ENCODE data around the gene VWA2.

VWA2 gene

GRCh38 chr10:114239117-114239993, at the start of gene VWA2:
Gene VWA2 (plus strand): TSS chr10:114239254. CDS start chr10:114248714, 9,460 bp downstream.
- DNase-seq (ENCODE audit: extremely low spot score) = peak; percentile 51
- POLR2A ChIA-PET = no interaction called here
- TF ChIP-seq FOXM1 (IDR thresholded peaks at IDR 0.05; ENCODE audit: borderline replicate concordance) (no peak), CTBP1 (IDR thresholded peaks at IDR 0.05; ENCODE audit: borderline replicate concordance) (no peak), BHLHE40 (IDR thresholded peaks at IDR 0.05; ENCODE audit: borderline replicate concordance) (no peak), FOXK2 (IDR thresholded peaks at IDR 0.05) (no peak), FOXA1 (IDR thresholded peaks at IDR 0.05) (no peak), HDGF (IDR thresholded peaks at IDR 0.05; ENCODE audit: borderline replicate concordance) (no peak), L3MBTL2 (conservative IDR thresholded peaks at IDR 0.05) (no peak), SP1 (IDR thresholded peaks at IDR 0.05) (no peak), ZNF384 (IDR thresholded peaks at IDR 0.05) (no peak), PKNOX1 (IDR thresholded peaks at IDR 0.05) (no peak), NFRKB (IDR thresholded peaks at IDR 0.05) (no peak), ELF4 (IDR thresholded peaks at IDR 0.05) (no peak), LEF1 (IDR thresholded peaks at IDR 0.05; ENCODE audit: borderline replicate concordance) (no peak), SUZ12 (IDR thresholded peaks at IDR 0.05) (no peak), ARNT (IDR thresholded peaks at IDR 0.05) (no peak), TARDBP (IDR thresholded peaks at IDR 0.05) (no peak)
- CTCF ChIA-PET = interaction anchor here (0.6 kb wide), 2 partner anchors 63 to 65 kb away, joined by 3 read pairs; no protein-coding TSS in a partner anchor

GRCh38 chr10:114189700-114190099, 49.4 kb upstream of the VWA2 start:
- DNase-seq (ENCODE audit: extremely low spot score) = no peak
- TF ChIP-seq TARDBP (IDR thresholded peaks at IDR 0.05) (no peak), ZNF384 (IDR thresholded peaks at IDR 0.05) (no peak), LEF1 (IDR thresholded peaks at IDR 0.05; ENCODE audit: borderline replicate concordance) (no peak), SUZ12 (IDR thresholded peaks at IDR 0.05) (no peak), FOXM1 (IDR thresholded peaks at IDR 0.05; ENCODE audit: borderline replicate concordance) (no peak), FOXA1 (IDR thresholded peaks at IDR 0.05) (no peak), ELF4 (IDR thresholded peaks at IDR 0.05) (no peak), FOXK2 (IDR thresholded peaks at IDR 0.05) (no peak), CTBP1 (IDR thresholded peaks at IDR 0.05; ENCODE audit: borderline replicate concordance) (no peak), PKNOX1 (IDR thresholded peaks at IDR 0.05) (no peak), BHLHE40 (IDR thresholded peaks at IDR 0.05; ENCODE audit: borderline replicate concordance) (no peak), SP1 (IDR thresholded peaks at IDR 0.05) (no peak), ARNT (IDR thresholded peaks at IDR 0.05) (no peak), NFRKB (IDR thresholded peaks at IDR 0.05) (no peak), HDGF (IDR thresholded peaks at IDR 0.05; ENCODE audit: borderline replicate concordance) (no peak), L3MBTL2 (conservative IDR thresholded peaks at IDR 0.05) (no peak)
- ChIA-PET POLR2A (no interaction called here), CTCF (no interaction called here)

- POLR2A ChIA-PET = no interaction called here
- CTCF ChIA-PET = no interaction called here
- TF ChIP-seq LEF1 (IDR thresholded peaks at IDR 0.05; ENCODE audit: borderline replicate concordance) = no peak
- no peak for TF ChIP-seq ARNT (IDR thresholded peaks at IDR 0.05)
- no peak for TF ChIP-seq FOXM1 (IDR thresholded peaks at IDR 0.05; ENCODE audit: borderline replicate concordance)
- TF ChIP-seq NFRKB (IDR thresholded peaks at IDR 0.05) = no peak
- TF ChIP-seq FOXA1 (IDR thresholded peaks at IDR 0.05) = no peak
- no peak for TF ChIP-seq TARDBP (IDR thresholded peaks at IDR 0.05)
- TF ChIP-seq PKNOX1 (IDR thresholded peaks at IDR 0.05) = no peak
Measured at GRCh38 chr10:114195079-114195478, 44.0 kb upstream of the VWA2 start.

GRCh38 chr10:114199239-114199638, 39.8 kb upstream of the VWA2 start:
- CTCF ChIA-PET = interaction anchor here (0.7 kb wide), 1 partner anchor 27 kb away, joined by 3 read pairs; no protein-coding TSS in a partner anchor
- TF ChIP-seq SUZ12 (IDR thresholded peaks at IDR 0.05) (no peak), FOXM1 (IDR thresholded peaks at IDR 0.05; ENCODE audit: borderline replicate concordance) (no peak), ZNF384 (IDR thresholded peaks at IDR 0.05) (no peak)
- POLR2A ChIA-PET = no interaction called here
- no peak for DNase-seq (ENCODE audit: extremely low spot score)

More at GRCh38 chr10:114195079-114195478, 44.0 kb upstream of the VWA2 start:
- DNase-seq (ENCODE audit: extremely low spot score) = no peak

- CTCF ChIA-PET = no interaction called here
- POLR2A ChIA-PET = interaction anchor here (1.0 kb wide), 1 partner anchor 29 kb away, joined by 3 read pairs; the partner anchor contains the start of gene CCDC186
Measured at GRCh38 chr10:114202812-114203211, 36.2 kb upstream of the VWA2 start.

More at GRCh38 chr10:114202812-114203211, 36.2 kb upstream of the VWA2 start:
- TF ChIP-seq BHLHE40 (IDR thresholded peaks at IDR 0.05; ENCODE audit: borderline replicate concordance) (no peak), CTBP1 (IDR thresholded peaks at IDR 0.05; ENCODE audit: borderline replicate concordance) (no peak), TARDBP (IDR thresholded peaks at IDR 0.05) (no peak), LEF1 (IDR thresholded peaks at IDR 0.05; ENCODE audit: borderline replicate concordance) (no peak), FOXA1 (IDR thresholded peaks at IDR 0.05) (no peak), HDGF (IDR thresholded peaks at IDR 0.05; ENCODE audit: borderline replicate concordance) (no peak), SP1 (IDR thresholded peaks at IDR 0.05) (no peak), ELF4 (IDR thresholded peaks at IDR 0.05) (no peak), FOXK2 (IDR thresholded peaks at IDR 0.05) (no peak), L3MBTL2 (conservative IDR thresholded peaks at IDR 0.05) (no peak), PKNOX1 (IDR thresholded peaks at IDR 0.05) (no peak), ZNF384 (IDR thresholded peaks at IDR 0.05) (no peak), SUZ12 (IDR thresholded peaks at IDR 0.05) (no peak), FOXM1 (IDR thresholded peaks at IDR 0.05; ENCODE audit: borderline replicate concordance) (no peak), NFRKB (IDR thresholded peaks at IDR 0.05) (no peak), ARNT (IDR thresholded peaks at IDR 0.05) (no peak)
- DNase-seq (ENCODE audit: extremely low spot score) = no peak

Measured in HEK293T (cell line).